HG02884 (cell line): ENCODE measurements around the gene PRIMA1.

Experiments used
- ATAC-seq: cut with Tn5 transposase; IDR thresholded peaks from one replicate; pipeline ENCODE4 v1.9.1; 2021; ENCODE audit warnings: mild to moderate bottlenecking, moderate library complexity; ENCODE audit not compliant: unreplicated experiment

Gene PRIMA1

DNA sequence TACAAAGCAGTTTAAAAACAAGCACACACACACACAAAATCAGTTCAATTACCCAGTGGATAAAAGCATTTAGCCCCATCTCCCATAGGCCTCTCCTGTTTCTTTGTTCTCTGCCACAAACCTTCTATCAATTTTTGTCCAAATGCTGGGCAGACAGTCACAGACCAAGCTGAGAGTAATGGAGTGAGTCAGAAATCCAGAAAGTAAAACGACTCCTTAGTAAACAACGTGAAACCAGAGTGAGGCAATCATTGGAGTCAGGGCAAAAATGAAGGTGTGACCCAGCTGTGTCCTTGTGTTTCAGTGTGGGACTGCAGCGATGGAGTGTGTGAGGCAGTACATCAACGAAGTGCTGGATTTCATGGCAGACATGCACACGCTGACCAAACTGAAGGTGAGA lies 102.0 kb downstream of the PRIMA1 start:
- no peak for ATAC-seq

DNA sequence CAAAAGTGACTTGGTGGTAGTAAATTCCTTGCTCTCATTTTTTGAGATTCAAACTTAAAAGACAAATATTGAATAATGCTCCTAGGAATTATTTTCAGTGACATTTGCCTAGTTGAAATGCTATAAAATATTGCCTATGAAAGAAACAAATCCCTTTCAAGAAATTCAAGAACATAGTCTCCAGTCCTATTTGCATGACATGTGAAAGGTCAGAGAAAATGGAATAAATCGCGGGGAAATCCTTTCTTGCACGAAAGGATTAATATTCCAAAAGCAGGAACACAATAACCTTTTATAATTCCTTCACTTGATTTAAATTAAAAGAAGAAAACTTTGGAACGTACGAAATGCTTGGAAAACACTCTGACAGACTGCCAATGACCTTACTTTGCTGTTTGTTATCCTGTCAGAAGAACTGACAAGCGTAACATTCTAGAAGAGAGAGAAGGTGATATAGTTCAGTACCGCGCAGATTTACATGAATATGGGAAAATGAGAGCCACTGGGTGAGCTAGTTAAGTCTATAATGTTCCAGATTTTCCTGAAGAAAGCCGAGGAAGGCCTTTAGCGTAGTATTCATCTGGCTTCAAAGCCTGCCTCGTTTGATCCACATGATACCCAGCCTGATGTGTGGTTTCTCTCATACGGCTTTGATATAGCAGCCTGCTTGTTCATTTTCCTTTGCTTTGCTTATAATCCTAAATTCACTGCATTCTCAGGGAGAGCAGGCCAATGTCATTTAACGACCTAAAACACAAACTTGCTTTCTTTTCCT lies 103.0 kb downstream of the PRIMA1 start:
- no peak for ATAC-seq

DNA sequence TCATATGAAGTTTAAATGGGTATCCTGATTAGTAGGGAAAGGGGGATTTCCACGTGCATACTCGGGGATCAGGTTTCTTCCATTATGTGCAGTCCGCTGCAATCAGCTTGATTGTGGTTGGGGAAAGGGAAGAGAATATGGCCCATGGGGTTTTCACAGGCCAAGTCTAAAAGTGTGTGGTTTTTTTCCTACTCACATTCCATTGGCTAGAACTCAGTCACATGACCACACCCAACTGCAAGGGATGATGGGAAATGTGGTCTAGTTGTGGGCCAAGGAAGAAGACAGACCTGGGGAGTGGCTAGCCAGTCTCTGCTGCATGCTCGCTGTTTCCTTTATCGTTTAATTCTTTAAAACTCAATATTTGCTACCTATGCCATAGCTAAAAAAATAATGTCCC lies 105.1 kb downstream of the PRIMA1 start:
- no peak for ATAC-seq

DNA sequence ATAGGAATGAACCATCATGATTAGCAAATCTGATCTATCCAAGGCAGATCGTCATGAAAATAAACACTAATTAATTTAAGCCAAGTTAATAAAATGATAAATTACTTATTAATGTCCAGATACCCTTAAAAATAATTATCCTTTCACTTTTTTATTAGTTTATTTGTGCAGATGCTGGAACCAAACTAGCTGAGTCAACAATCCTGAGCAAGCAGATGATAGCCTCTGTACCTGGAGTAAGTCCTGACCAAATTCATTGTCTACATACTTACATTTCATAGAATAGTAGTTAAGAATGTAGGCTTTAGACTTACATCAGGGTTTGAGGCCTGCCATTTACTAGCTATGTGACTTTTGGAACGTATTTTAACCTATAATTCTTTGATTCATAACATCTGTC lies 105.8 kb downstream of the PRIMA1 start:
- no peak for ATAC-seq

DNA sequence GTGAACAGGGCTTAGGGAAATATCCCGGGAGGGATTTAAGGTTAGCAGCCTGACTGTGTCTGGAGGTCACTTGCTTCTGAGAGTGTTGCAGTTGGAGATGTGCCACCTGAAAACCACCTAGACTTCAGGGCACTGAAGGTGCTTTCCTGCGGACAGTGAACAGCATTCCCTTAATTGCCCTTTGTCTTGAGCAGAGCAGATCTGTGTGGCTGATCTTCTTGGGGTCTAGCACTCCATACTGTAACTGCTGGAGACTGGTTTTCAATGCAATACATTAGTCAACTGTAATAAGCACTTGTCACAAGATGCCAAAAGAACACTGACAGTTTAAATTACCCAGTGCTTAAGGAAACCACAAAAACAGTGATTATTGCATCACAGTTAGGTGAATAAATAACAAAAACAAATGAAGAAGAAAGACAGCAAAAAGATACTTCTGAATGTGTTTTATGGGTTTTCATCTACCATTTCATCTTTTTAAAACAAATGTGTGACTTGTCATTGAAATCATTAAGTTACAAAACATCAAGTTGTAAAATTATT lies 111.8 kb downstream of the PRIMA1 start:
- ATAC-seq: no peak

DNA sequence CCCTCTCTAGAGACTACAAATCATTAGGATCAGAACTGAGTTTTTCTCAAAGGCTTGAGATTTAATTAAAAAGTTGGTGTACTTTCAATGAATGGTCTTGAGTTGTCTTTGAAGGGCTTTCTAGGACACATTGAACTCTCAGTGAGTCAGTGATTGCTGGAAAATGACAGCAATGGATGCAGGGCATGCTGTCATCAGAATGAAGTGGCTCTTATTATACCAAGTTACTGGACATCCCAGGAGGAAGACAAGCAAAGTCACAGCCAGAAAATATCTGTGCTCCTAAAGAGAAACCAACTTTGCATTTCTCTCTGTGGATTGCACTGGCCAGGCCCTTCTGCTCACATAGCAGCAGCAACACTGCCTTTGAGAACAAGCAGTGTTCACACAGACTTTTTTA lies 112.6 kb downstream of the PRIMA1 start:
- ATAC-seq: no peak

DNA sequence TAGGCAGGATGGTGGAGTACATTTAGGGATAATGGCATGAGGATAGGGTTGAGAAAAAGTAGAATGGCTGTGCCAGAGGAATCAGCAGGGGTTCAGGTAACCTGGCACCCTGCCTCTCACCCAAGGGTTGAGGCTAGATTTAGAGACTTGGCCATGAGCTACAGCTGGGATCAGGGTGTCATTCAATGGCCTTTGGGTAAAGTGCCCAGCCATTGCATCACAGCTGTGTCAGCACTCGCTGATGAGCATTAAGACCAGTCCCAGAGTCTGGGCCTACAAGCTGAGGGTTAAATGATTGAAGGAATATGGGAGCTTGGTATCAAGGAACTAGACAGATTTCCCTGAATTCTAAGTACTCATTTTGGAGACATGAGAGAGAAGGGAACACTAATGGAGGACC lies 113.9 kb downstream of the PRIMA1 start:
- no peak for ATAC-seq

DNA sequence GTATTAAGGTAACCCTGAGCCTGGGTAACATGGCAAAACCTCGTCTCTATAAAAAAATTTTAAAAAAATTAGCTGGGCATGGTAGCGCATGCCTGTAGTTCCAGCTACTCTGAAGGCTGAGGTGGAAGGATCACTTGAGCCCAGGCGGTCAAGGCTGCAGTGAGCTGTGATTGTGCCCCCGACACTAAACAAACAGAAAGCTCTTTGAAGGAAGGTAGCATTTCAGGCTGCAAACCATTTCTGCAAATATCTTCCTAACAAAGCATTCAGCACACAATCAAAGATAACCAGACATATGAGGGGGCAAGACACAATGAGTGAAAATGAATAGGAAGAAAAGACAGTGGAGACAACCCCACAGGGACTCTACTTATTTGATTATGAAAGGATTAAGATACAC lies 118.7 kb downstream of the PRIMA1 start:
- no peak for ATAC-seq
